Transverse colon (tissue), 4 donors: Measurements from ENCODE around the gene LRRC26.
A peak's percentile ranks its signal among the peaks of the same experiment; 100 is the strongest.

Experiments used
- POLR2A ChIP-seq: fragments of 450-650 bp; IDR thresholded peaks from one replicate; pipeline ENCODE4 v1.6.1; 2016; ENCODE audit warnings: antibody characterized with exemption, mild to moderate bottlenecking, moderate library complexity
- POLR2AphosphoS5 ChIP-seq, 3 donors: sonication (generic); formaldehyde crosslinking; IDR thresholded peaks; one replicate each; pipeline ENCODE4 v1.6.1; 2016; ENCODE audit warnings: antibody characterized with exemption in 3 of 3
- TF ChIP-seq, protein P1 (sequence below), 5 experiments: fragments of 200-600 bp in 3 of 5; fragments of 450-650 bp in 2 of 5; sonication (generic) in 3 of 5; IDR thresholded peaks; 1 replicate in 2 of 5; 2 replicates in 3 of 5; pipeline ENCODE4 v1.5.1; 2016 to 2017; ENCODE audit warnings: antibody characterized with exemption in 5 of 5, inconsistent platforms in 3 of 5, mild to moderate bottlenecking in 2 of 5, moderate library complexity in 1 of 5

DNA sequence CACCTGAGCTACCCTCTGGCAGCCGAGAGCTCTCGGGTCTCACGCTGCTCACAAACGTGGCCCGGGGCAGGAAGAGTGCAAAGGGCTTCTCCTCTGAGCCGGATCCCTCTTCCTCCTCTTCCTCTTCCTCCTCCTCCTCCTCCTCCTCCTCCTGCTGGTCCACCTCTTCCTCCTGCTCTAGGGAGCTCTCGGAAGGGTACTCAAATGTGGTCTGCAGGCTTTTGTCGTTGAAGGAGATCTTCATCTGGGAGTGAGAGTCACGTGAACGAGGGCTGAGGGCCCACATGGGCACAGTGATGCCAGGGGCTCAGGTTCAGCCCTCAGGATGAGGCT is 22.6 kb upstream of the LRRC26 start:
- TF ChIP-seq, protein P1, sequence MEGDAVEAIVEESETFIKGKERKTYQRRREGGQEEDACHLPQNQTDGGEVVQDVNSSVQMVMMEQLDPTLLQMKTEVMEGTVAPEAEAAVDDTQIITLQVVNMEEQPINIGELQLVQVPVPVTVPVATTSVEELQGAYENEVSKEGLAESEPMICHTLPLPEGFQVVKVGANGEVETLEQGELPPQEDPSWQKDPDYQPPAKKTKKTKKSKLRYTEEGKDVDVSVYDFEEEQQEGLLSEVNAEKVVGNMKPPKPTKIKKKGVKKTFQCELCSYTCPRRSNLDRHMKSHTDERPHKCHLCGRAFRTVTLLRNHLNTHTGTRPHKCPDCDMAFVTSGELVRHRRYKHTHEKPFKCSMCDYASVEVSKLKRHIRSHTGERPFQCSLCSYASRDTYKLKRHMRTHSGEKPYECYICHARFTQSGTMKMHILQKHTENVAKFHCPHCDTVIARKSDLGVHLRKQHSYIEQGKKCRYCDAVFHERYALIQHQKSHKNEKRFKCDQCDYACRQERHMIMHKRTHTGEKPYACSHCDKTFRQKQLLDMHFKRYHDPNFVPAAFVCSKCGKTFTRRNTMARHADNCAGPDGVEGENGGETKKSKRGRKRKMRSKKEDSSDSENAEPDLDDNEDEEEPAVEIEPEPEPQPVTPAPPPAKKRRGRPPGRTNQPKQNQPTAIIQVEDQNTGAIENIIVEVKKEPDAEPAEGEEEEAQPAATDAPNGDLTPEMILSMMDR (IDR thresholded peaks at IDR 0.05): no peak
- TF ChIP-seq POLR2A: no peak
- TF ChIP-seq POLR2AphosphoS5 (IDR thresholded peaks at IDR 0.05): peak in 1 of 3 donors; percentile 10
